HG03378 (cell line): ENCODE measurements around the gene ZNF195.
"Not testable (repeated sequence)": the region's sequence is repeated elsewhere in the genome, so short reads cannot be mapped to it uniquely, and the experiment has no call there.

Experiments used
- ATAC-seq: cut with Tn5 transposase; IDR thresholded peaks from one replicate; pipeline ENCODE4 v1.9.1; 2021; ENCODE audit warnings: mild to moderate bottlenecking, moderate library complexity; ENCODE audit not compliant: unreplicated experiment

Gene ZNF195

GRCh38 chr11:3356858-3357257, 22.1 kb downstream of the ZNF195 start:
- ATAC-seq, result no peak

GRCh38 chr11:3353066-3353465, 25.9 kb downstream of the ZNF195 start:
- ATAC-seq, result no peak

GRCh38 chr11:3347127-3347526, 31.8 kb downstream of the ZNF195 start:
- no peak for ATAC-seq

GRCh38 chr11:3346587-3346986, 32.4 kb downstream of the ZNF195 start:
- no peak for ATAC-seq

GRCh38 chr11:3345736-3346135, 33.2 kb downstream of the ZNF195 start:
- ATAC-seq, result no peak

- ATAC-seq, result no peak
Measured at GRCh38 chr11:3344327-3345174, 34.4 kb downstream of the ZNF195 start.

GRCh38 chr11:3342709-3343108, 36.2 kb downstream of the ZNF195 start:
- no peak for ATAC-seq

GRCh38 chr11:3341298-3341697, 37.6 kb downstream of the ZNF195 start:
- ATAC-seq, result no peak

GRCh38 chr11:3340025-3340424, 38.9 kb downstream of the ZNF195 start:
- no peak for ATAC-seq

GRCh38 chr11:3339340-3339624, 39.7 kb downstream of the ZNF195 start:
- ATAC-seq, result no peak

GRCh38 chr11:3338569-3339339, 40.2 kb downstream of the ZNF195 start:
- ATAC-seq, result no peak

- ATAC-seq, result not testable (repeated sequence)
Measured at GRCh38 chr11:3336420-3336819, 42.5 kb downstream of the ZNF195 start.

- ATAC-seq, result not testable (repeated sequence)
Measured at GRCh38 chr11:3333157-3333556, 45.8 kb downstream of the ZNF195 start.

- not testable (repeated sequence) for ATAC-seq
Measured at GRCh38 chr11:3331078-3331477, 47.9 kb downstream of the ZNF195 start.

- ATAC-seq, result not testable (repeated sequence)
Measured at GRCh38 chr11:3330064-3330463, 48.9 kb downstream of the ZNF195 start.

GRCh38 chr11:3328503-3328902, 50.4 kb downstream of the ZNF195 start:
- ATAC-seq, result not testable (repeated sequence)

GRCh38 chr11:3326450-3326849, 52.5 kb downstream of the ZNF195 start:
- not testable (repeated sequence) for ATAC-seq

GRCh38 chr11:3324724-3325123, 54.2 kb downstream of the ZNF195 start:
- not testable (repeated sequence) for ATAC-seq
